ENCODE measurements around the gene TNNC1.
A peak's percentile ranks its signal among the peaks of the same experiment; 100 is the strongest.

TNNC1 gene

GRCh38 chr3:52453496-52454249 lies at the start of gene TNNC1:
TSS of gene TNNC1 (minus strand) at chr3:52454041. CDS start at chr3:52454015, 26 bp downstream.
- DNase-seq (ENCODE audit: low spot score): no peak

GRCh38 chr3:52502808-52503350 lies 49.0 kb upstream of the TNNC1 start:
- no peak for DNase-seq (ENCODE audit: low spot score)

- DNase-seq (ENCODE audit: low spot score): no peak
Observed at GRCh38 chr3:52502001-52502400, 48.2 kb upstream of the TNNC1 start.

GRCh38 chr3:52501046-52501445 lies 47.2 kb upstream of the TNNC1 start:
- no peak for DNase-seq (ENCODE audit: low spot score)

- DNase-seq (ENCODE audit: low spot score): peak; percentile 75
Observed at GRCh38 chr3:52498137-52499054, 44.6 kb upstream of the TNNC1 start.

GRCh38 chr3:52495777-52496602 lies 42.1 kb upstream of the TNNC1 start:
- no peak for DNase-seq (ENCODE audit: low spot score)

- DNase-seq (ENCODE audit: low spot score): no peak
Observed at GRCh38 chr3:52494886-52495495, 41.1 kb upstream of the TNNC1 start, which contains the start of gene STAB1. TSS of gene STAB1 (plus strand) at chr3:52495338. CDS start at chr3:52495414, 76 bp downstream.

GRCh38 chr3:52494445-52494844 lies 40.6 kb upstream of the TNNC1 start:
- no peak for DNase-seq (ENCODE audit: low spot score)

- no peak for DNase-seq (ENCODE audit: low spot score)
Observed at GRCh38 chr3:52493232-52494017, 39.6 kb upstream of the TNNC1 start.

- no peak for DNase-seq (ENCODE audit: low spot score)
Observed at GRCh38 chr3:52492059-52492458, 38.2 kb upstream of the TNNC1 start.

GRCh38 chr3:52490939-52491526 lies 37.2 kb upstream of the TNNC1 start:
- peak; percentile 19 for DNase-seq (ENCODE audit: low spot score)

- no peak for DNase-seq (ENCODE audit: low spot score)
Observed at GRCh38 chr3:52490035-52490938, 36.4 kb upstream of the TNNC1 start.

GRCh38 chr3:52489453-52489852 lies 35.6 kb upstream of the TNNC1 start:
- no peak for DNase-seq (ENCODE audit: low spot score)

- DNase-seq (ENCODE audit: low spot score): no peak
Observed at GRCh38 chr3:52488746-52489145, 34.9 kb upstream of the TNNC1 start.

- no peak for DNase-seq (ENCODE audit: low spot score)
Observed at GRCh38 chr3:52487788-52488691, 34.2 kb upstream of the TNNC1 start.

GRCh38 chr3:52487050-52487787 lies 33.4 kb upstream of the TNNC1 start:
- DNase-seq (ENCODE audit: low spot score): no peak
